Cerebellar cortex (tissue), 1 donor: ENCODE measurements around the gene TTLL10.

Experiments used
- DNase-seq: peaks from one replicate; pipeline ENCODE4 v3.0.0-alpha.2; 2015; ENCODE audit warnings: low spot score

Gene TTLL10

GRCh38 chr1:1222575-1223225 lies 49.0 kb downstream of the TTLL10 start:
- DNase-seq = no peak

- no peak for DNase-seq
These were observed 49.6 kb downstream of the TTLL10 start for GRCh38 chr1:1223321-1223720.

DNA sequence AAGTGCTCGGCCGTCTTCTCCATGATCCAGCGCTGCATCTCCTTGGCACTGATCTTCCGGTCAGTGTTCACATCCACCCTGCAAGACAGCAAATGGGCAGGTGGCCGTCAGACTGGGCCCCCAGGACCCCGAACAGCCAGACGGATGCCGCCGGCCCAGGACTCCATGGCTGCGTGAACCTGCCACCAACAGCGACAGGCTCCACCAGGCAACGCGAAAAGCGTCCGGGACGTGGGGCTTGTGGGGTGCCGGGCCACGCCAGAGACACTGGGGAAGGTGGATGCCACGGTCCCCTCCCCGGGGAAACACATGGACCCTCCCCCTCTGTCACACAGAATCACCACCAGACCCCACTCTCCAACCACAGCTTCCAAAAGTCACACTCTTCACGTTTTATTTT lies 50.2 kb downstream of the TTLL10 start:
- no peak for DNase-seq

GRCh38 chr1:1225238-1225845 lies 51.7 kb downstream of the TTLL10 start:
- no peak for DNase-seq

DNA sequence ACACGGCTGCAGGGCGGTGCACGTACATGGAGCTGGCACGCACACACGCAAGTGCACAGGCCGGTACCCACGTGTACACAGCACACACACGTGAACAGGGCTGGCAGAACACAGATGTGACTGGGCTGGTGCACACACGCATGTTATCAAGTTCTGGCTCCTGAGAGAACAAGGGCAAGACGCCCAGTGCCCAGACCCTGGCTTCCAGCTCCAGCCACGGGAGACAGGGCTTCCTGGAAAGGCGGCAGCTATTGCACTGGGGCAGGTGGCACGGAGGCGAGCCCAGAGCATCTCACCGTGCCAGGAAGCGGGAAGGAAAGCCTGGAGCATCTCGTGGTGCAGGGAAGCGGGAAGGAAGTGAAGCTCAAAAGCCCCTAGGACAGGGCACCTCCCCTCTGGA lies 52.2 kb downstream of the TTLL10 start:
- DNase-seq = peak; percentile 82

- no peak for DNase-seq
These were observed 53.1 kb downstream of the TTLL10 start for GRCh38 chr1:1226566-1227362.

GRCh38 chr1:1227386-1227785 lies 53.7 kb downstream of the TTLL10 start:
- DNase-seq = no peak

DNA sequence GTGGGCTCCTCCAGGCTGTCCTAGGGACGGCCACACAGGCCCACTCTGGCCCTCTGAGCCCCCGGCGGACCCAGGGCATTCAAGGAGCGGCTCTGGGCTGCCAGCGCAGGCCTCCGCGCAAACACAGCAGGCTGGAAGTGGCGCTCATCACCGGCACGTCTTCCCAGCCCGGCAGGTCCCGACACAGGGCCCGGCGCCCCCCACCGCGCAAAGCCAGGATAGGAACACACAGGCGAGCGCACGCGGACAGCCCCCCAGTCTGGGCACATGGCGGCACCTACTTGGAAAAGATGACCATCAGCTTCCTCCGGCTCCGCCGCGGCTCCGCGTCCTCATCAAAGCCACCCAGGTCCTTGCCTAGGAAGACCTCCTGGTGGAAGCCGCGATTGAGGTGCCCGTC lies 54.5 kb downstream of the TTLL10 start:
- DNase-seq = no peak

DNA sequence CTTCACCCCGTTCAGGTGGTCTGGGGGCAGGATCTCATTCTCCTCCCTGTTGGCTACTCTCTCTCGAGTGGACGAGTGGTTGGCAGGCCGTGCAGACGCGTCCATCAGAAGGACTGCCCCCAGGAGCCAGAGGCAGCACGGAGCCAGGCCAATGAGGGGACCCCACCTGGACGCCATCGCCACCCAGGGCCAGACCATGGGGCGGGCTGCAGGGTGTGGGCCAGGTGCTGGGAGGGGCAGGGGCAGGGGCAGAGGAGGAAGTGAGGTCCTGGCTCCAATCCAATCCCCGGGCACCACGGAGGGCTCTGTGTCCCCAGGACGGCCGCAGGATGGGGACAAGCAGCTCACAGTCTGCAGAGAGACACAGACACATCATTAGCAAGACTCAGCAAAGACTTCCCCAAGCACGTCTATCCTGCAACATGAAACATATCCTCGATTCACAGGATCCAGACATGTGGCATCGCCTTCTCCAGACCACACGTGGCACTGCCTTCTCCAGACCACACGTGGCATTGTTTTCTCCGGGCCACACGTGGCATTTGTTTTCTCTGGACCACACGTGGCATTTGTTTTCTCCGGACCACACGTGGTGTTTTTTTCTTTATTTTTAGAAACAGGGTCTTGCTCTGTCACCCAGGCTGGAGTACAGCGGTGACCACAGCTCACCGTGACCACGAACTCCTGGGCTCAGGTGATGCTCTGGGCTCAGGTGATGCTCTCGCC lies 55.1 kb downstream of the TTLL10 start:
- DNase-seq = no peak

DNA sequence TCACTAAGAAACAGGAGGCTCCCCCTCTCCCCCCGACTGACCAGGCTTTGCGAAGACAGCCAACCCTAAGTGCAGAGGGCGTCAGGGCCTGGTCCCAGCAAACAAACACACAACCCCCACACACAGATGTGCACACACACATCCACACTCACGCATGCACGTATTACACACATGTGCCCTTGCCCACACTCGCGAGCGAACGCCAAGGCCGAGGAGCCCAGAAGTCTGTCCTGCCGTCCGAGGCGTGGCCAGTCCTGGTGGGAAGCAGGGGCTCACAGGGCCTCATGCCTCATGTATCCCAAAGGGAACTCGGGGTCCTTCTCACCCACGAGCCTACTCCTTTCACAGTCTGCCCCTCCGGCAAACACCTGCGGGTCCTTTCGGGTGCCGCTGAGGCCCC lies 56.1 kb downstream of the TTLL10 start:
- no peak for DNase-seq

- no peak for DNase-seq
These were observed 57.1 kb downstream of the TTLL10 start for GRCh38 chr1:1230656-1231399.

- DNase-seq = peak; percentile 93
These were observed 57.9 kb downstream of the TTLL10 start, which contains the start of gene SDF4 for GRCh38 chr1:1231400-1232207. SDF4 (minus strand) TSS chr1:1232001; CDS start chr1:1228772, 3,229 bp downstream.

- no peak for DNase-seq
These were observed 58.6 kb downstream of the TTLL10 start, which contains the start of gene B3GALT6 for GRCh38 chr1:1232208-1232795. B3GALT6 (plus strand) TSS chr1:1232237; CDS start chr1:1232279, 42 bp downstream.

DNA sequence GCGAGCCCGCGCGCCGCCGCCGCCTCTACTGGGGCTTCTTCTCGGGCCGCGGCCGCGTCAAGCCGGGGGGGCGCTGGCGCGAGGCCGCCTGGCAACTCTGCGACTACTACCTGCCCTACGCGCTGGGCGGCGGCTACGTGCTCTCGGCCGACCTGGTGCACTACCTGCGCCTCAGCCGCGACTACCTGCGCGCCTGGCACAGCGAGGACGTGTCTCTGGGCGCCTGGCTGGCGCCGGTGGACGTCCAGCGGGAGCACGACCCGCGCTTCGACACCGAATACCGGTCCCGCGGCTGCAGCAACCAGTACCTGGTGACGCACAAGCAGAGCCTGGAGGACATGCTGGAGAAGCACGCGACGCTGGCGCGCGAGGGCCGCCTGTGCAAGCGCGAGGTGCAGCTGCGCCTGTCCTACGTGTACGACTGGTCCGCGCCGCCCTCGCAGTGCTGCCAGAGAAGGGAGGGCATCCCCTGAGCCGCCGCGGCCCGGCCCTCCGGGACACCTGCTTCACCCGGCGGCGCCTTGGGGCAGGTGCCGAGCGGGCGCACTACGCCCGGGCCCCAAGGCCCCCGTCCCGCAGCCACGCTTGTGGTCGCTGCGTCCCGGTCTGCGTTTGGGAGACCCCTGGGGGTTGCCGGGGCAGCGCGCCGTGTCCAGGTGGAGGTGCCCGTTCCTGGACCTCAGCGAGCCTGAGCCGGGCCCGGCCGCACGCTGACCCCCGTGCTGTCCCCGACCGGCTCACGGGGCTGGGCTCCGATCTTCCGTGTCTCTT lies 59.3 kb downstream of the TTLL10 start:
- DNase-seq = no peak

DNA sequence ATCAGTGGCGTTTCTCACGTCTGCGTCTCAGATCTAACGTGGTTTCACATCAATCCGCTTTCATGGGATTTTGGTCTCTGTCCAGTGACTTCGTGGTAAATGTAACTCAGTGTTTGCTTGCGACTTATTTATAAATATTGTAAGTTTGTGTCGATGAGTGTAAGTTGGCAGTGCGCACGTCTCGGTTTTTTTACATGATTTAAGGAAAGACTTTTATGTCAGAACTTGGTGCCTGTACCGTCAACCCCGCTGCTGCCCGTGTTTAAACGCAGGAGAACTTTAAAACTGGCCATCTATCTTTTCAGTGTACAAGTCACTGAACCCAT lies 59.9 kb downstream of the TTLL10 start:
- DNase-seq = no peak

- DNase-seq = no peak
These were observed 60.6 kb downstream of the TTLL10 start for GRCh38 chr1:1234180-1234808.

DNA sequence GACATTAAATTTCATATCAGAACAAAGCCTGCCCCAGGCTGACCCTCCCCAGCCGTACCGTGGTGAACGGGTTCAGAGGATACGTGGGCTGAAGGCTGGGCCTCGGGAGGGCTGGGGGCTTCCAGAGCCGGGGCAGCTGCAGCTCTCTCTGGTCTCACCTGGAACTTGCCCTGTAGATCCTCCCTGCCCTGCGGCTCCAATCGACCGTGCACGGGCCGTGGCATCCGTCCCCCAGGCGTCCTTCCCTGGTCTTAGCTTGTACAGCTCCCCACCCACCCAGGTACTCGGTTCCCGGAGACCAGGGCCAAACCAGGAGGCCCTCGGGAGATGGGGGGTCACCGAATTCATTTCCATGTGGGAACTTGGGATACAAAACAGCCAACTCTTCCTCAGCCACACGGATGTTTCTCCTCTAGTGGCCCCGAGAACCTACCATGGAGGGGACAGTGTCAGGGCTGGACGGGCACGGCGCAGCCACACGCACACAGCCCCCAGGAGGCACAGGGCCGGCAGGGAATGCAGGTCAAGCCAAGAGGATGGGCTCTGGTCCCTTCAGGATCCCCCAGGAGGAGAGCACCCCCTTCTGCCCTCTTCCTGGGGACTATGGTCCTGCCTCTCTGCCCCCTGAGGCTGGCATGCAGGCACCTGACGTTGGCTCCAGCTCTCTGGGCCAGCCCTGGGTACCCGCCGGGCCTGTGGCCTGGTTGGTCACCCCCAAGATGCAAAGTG lies 61.5 kb downstream of the TTLL10 start:
- no peak for DNase-seq

DNA sequence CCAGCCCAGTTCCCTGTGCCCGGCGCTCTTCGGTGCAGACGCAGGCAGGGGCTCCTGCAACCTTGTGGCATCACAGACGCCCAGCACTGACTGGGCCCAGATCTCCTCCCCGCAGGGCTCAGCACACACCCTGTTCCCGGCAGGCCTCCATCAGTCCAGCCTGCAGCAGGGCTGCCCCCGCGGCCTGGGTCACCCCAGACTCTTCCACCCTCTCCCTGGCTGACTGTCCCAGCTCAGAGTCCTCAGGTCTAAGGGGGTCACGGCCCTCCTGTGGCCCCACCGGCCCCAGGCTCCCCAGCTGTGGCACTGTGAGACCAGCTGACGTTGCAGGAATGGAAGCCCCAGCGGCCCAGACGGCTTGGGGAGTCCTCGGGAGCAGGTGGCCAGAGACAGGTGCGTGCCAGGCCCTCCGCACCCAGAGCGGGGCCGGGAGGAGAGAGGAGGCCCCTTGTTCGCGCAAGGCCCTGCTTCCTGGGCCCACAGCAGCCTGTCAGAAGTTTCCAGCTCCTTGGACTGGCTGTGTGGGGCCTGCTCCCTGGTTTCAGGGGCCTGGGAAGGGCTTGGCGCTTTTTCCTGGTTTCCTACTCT lies 62.6 kb downstream of the TTLL10 start:
- DNase-seq = no peak
